Muscle layer of duodenum (tissue), 2 donors: Measurements from ENCODE around the gene TLCD3B.

Source experiments
- H3K27ac ChIP-seq: one replicate; pipeline ENCODE4 v1.7.0; 2013; ENCODE audit warnings: mild to moderate bottlenecking, low read length
- H3K27me3 ChIP-seq: one replicate; pipeline ENCODE4 v1.7.0; 2013; ENCODE audit warnings: low read depth, mild to moderate bottlenecking, control low read depth, low read length
- H3K36me3 ChIP-seq, 2 donors: one replicate each; pipeline ENCODE4 v1.7.0; 2013; ENCODE audit warnings: low read length in 2 of 2, control low read depth in 1 of 2, mild to moderate bottlenecking in 1 of 2; ENCODE audit not compliant: insufficient read depth in 2 of 2, control insufficient read depth in 1 of 2
- H3K4me1 ChIP-seq, 2 donors: one replicate each; pipeline ENCODE4 v1.7.0; 2013; ENCODE audit warnings: low read length in 2 of 2, mild to moderate bottlenecking in 2 of 2, control low read depth in 1 of 2, moderate library complexity in 1 of 2; ENCODE audit not compliant: insufficient read depth in 2 of 2, control insufficient read depth in 1 of 2
- H3K4me3 ChIP-seq, 2 donors: one replicate each; pipeline ENCODE4 v1.7.0; 2013; ENCODE audit warnings: low read length in 2 of 2, low read depth in 1 of 2, mild to moderate bottlenecking in 1 of 2
- H3K9me3 ChIP-seq, 2 donors: one replicate each; pipeline ENCODE4 v1.7.0; 2013; ENCODE audit warnings: low read length in 2 of 2, control low read depth in 1 of 2, mild to moderate bottlenecking in 1 of 2; ENCODE audit not compliant: control insufficient read depth in 1 of 2
- donor health status: healthy.

TLCD3B gene

GRCh38 chr16:30067584-30067916 is 36.5 kb upstream of the TLCD3B start:
- no peaks in the 10 kb centered on the region for H3K9me3 ChIP-seq
- H3K27me3 ChIP-seq = no peaks in the 10 kb centered on the region
- H3K4me3 ChIP-seq = peak overlapping the region; percentile 96 to 97
- peak overlapping the region; percentile 96 for H3K27ac ChIP-seq
- H3K4me1 ChIP-seq = peaks cover 24 to 53% of the 10 kb centered on the region in 2 donors
- H3K36me3 ChIP-seq = peaks cover 44 to 57% of the 10 kb centered on the region in 2 donors

GRCh38 chr16:30066761-30067583 is 35.9 kb upstream of the TLCD3B start:
- Histone ChIP-seq H3K9me3 (no peaks in the 10 kb centered on the region), H3K36me3 (peaks cover 41 to 51% of the 10 kb centered on the region in 2 donors), H3K27ac (peak overlapping the region; percentile 96), H3K4me3 (peak overlapping the region; percentile 96 to 97), H3K27me3 (no peaks in the 10 kb centered on the region), H3K4me1 (peaks cover 24 to 53% of the 10 kb centered on the region in 2 donors)

- no peaks in the 10 kb centered on the region for H3K27me3 ChIP-seq
- peaks cover 34 to 43% of the 10 kb centered on the region in 2 donors for H3K36me3 ChIP-seq
- H3K4me3 ChIP-seq = peak overlapping the region; percentile 96 to 97
- peaks cover 24 to 53% of the 10 kb centered on the region in 2 donors for H3K4me1 ChIP-seq
- H3K9me3 ChIP-seq = no peaks in the 10 kb centered on the region
- H3K27ac ChIP-seq = peak overlapping the region; percentile 96
Measured at GRCh38 chr16:30065943-30066760, 35.1 kb upstream of the TLCD3B start.

- peaks cover 24 to 49% of the 10 kb centered on the region in 2 donors for H3K4me1 ChIP-seq
Measured at GRCh38 chr16:30065102-30065942, 34.3 kb upstream of the TLCD3B start, which contains the start of gene ALDOA. ALDOA (plus strand) TSS chr16:30065760; CDS start chr16:30066898, 1,138 bp downstream.

GRCh38 chr16:30064729-30065101 is 33.6 kb upstream of the TLCD3B start:
- peaks cover 21 to 43% of the 10 kb centered on the region in 2 donors for H3K4me1 ChIP-seq
- H3K9me3 ChIP-seq = no peaks in the 10 kb centered on the region

More at GRCh38 chr16:30065102-30065942, 34.3 kb upstream of the TLCD3B start, which contains the start of gene ALDOA:
- H3K27ac ChIP-seq = peak within 1 kb of the TSS; percentile 98
- no peaks in the 10 kb centered on the region for H3K27me3 ChIP-seq
- peaks cover 29 to 34% of the 10 kb centered on the region in 2 donors for H3K36me3 ChIP-seq
- H3K4me3 ChIP-seq = peak within 1 kb of the TSS; percentile 96 to 97
- no peaks in the 10 kb centered on the region for H3K9me3 ChIP-seq

GRCh38 chr16:30063893-30064728 is 33.0 kb upstream of the TLCD3B start:
- Histone ChIP-seq H3K9me3 (no peaks in the 10 kb centered on the region), H3K27ac (peak overlapping the region; percentile 98), H3K4me1 (peaks cover 15 to 37% of the 10 kb centered on the region in 2 donors), H3K36me3 (peaks cover 17 to 22% of the 10 kb centered on the region in 2 donors), H3K27me3 (no peaks in the 10 kb centered on the region), H3K4me3 (peak overlapping the region; percentile 77 to 97)

More at GRCh38 chr16:30064729-30065101, 33.6 kb upstream of the TLCD3B start:
- Histone ChIP-seq H3K27me3 (no peaks in the 10 kb centered on the region), H3K4me3 (peak overlapping the region; percentile 77 to 97), H3K27ac (peak overlapping the region; percentile 98), H3K36me3 (peaks cover 23 to 28% of the 10 kb centered on the region in 2 donors)

GRCh38 chr16:30063278-30063892 is 32.3 kb upstream of the TLCD3B start:
- Histone ChIP-seq H3K4me1 (peaks cover 15 to 30% of the 10 kb centered on the region in 2 donors), H3K4me3 (peak overlapping the region; percentile 77 to 97), H3K36me3 (peaks cover 10 to 15% of the 10 kb centered on the region in 2 donors), H3K27ac (peak overlapping the region; percentile 98), H3K9me3 (no peaks in the 10 kb centered on the region), H3K27me3 (no peaks in the 10 kb centered on the region)

GRCh38 chr16:30060836-30061554 is 29.9 kb upstream of the TLCD3B start:
- Histone ChIP-seq H3K36me3 (peaks cover 0 to 8% of the 10 kb centered on the region in 2 donors), H3K27me3 (no peaks in the 10 kb centered on the region), H3K4me1 (peaks cover 5 to 13% of the 10 kb centered on the region in 2 donors), H3K27ac (no peak overlapping the region), H3K9me3 (no peaks in the 10 kb centered on the region), H3K4me3 (no peak overlapping the region)

GRCh38 chr16:30060346-30060745 is 29.3 kb upstream of the TLCD3B start:
- no peak overlapping the region for H3K27ac ChIP-seq
- H3K36me3 ChIP-seq = peaks cover 0 to 5% of the 10 kb centered on the region in 2 donors
- no peaks in the 10 kb centered on the region for H3K9me3 ChIP-seq
- no peak overlapping the region for H3K4me3 ChIP-seq
- no peaks in the 10 kb centered on the region for H3K27me3 ChIP-seq
- H3K4me1 ChIP-seq = peaks cover 5 to 13% of the 10 kb centered on the region in 2 donors
